GM18511 (cell line): ENCODE data around the gene GPD2.
"Not testable (repeated sequence)": the region's sequence is repeated elsewhere in the genome, so short reads cannot be mapped to it uniquely, and the experiment has no call there.

ENCODE experiments used
- ATAC-seq: cut with Tn5 transposase; IDR thresholded peaks from one replicate; pipeline ENCODE4 v1.9.1; 2021; ENCODE audit warnings: mild to moderate bottlenecking, moderate library complexity; ENCODE audit not compliant: unreplicated experiment

GPD2 gene

DNA sequence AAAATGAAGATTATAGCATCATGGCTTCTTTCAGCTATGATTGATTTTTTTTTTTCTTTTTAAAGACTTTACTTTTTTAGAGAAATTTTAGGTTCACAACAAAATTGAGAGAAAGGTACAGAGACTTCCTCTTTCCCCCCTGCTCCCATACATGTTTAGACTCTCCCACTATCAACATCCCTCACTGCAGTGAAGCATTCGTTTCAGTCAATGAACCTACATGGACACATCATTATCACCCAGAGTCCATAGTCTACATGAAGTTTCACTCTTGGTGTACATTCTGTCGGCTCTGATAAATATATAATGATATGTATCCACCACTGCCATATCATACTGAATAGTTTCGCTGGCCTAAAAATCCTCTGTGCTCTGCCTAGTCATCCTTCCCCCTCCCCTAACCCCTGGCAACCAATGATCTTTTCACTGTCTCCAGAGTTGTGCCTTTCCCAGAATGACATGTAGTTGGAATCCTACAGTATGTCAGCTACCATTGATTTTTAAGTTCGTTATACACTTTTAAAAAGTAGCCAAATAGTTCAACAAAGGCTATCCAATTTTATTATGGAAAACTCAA lies 86.8 kb downstream of the GPD2 start:
- ATAC-seq, result no peak

DNA sequence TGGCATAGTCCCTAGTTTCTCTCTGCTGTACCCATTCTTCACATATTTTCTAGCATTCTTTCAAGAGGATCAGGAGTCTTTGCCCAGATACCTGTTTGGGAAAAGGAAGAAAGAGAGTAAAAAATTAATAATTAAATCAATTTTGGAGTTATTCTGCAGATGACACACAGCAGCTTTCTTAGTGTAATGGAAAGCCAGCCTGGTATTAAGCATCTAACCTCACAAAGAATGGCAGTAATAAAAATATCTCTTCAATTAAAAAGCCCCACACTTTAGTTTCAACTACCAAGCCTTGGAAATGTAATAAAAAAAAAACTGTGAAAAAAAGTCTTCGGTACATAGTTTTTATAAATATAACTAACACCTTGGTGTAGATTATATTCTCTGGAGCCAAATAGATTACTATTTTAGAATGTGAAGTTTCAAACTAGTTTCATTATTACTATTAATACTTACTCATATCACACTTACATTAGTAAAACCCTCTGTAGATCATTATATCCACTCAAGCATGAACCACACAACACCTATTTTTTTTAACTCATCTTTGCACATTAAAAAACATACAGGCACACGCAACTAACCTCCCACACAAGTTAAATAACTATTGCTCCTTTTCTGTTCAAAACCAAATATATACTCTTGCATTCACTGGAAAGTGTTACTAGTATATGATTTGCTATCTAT lies 90.9 kb downstream of the GPD2 start:
- peak; percentile 96 for ATAC-seq

DNA sequence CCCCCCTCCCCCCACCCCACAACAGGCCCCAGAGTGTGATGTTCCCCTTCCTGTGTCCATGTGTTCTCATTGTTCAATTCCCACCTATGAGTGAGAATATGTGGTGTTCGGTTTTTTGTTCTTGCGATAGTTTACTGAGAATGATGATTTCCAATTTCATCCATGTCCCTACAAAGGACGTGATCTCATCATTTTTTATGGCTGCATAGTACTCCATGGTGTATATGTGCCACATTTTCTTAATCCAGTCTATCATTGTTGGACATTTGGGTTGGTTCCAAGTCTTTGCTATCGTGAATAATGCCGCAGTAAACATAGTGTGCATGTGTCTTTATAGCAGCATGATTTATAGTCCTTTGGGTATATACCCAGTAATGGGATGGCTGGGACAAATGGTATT lies 92.4 kb downstream of the GPD2 start:
- ATAC-seq, result not testable (repeated sequence)

DNA sequence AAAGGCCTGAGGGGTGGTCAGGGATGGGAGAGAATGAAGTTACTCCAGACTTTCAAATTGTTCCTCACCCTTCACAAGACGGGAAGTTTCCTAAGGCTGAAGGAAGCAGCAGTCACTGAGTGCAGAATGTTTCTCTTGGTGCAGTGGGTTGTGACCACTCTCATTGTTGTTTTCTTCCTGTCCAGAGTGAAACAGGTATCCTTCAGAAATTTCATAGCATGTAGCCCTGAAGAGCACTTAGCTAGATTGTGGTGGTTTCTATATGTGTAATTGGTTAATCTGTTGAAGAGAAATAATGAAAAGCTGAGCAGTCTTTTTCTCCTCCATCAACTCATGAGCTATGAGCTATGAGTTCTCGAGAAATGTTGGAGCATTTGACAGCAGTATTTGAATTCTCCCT lies 96.8 kb downstream of the GPD2 start:
- ATAC-seq, result peak; percentile 72

DNA sequence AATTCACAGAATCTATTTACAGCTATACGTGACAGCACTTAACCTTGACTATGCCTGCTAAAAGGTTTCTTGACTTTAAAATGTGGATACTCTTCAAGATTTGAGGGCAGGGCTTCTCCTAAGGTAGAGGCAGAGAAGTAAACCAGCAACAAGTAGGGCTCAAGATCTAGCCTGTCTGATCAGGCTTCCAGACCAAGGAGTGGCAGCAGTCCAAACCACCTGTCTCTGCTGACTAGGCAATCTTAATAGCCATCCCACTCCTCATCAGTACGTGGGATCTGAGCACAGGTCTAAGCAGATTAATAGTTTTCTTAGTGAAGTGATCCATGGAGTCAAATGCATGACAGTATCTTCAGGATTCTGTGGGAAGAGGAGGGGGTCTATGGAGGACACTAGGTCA lies 100.4 kb downstream of the GPD2 start:
- ATAC-seq, result no peak

DNA sequence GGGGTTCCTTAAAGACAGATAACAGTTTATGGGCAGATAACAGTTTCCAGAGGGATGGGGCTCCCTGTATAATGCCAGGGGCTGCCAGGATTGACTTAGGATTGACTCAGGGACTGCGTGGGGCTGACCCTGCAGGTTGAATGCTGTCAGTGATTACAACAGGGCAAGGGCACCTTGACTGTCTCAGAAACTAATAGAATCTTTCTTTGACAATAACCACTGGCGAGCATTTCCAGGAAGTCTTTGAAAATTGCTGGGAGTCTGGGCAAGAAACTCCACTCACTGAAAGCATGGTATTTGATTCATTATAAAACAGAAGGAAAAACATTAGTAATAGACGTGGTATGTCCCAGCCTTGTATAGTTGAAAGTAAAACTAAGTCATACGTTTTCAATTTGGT lies 101.0 kb downstream of the GPD2 start:
- ATAC-seq, result no peak

DNA sequence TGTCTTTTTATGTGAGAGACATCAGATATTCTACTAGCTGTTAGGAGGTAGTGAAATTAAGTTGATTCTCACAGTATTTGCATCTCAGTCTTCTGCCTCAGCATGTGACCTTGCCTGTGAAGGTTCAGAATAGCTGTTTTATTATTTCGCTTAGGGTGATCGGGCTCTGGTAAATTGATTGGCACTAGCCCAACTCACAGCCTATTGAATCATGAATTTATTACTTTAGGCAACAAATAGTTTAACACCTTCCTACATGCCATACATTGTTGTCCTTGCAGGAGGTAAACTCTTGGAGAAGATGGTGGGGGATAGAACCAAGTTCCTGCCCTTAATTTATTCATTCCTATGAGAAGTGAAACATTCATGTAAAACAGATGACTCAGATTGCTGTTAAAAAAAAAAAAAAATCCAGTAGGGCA lies 101.9 kb downstream of the GPD2 start:
- ATAC-seq, result peak; percentile 75

DNA sequence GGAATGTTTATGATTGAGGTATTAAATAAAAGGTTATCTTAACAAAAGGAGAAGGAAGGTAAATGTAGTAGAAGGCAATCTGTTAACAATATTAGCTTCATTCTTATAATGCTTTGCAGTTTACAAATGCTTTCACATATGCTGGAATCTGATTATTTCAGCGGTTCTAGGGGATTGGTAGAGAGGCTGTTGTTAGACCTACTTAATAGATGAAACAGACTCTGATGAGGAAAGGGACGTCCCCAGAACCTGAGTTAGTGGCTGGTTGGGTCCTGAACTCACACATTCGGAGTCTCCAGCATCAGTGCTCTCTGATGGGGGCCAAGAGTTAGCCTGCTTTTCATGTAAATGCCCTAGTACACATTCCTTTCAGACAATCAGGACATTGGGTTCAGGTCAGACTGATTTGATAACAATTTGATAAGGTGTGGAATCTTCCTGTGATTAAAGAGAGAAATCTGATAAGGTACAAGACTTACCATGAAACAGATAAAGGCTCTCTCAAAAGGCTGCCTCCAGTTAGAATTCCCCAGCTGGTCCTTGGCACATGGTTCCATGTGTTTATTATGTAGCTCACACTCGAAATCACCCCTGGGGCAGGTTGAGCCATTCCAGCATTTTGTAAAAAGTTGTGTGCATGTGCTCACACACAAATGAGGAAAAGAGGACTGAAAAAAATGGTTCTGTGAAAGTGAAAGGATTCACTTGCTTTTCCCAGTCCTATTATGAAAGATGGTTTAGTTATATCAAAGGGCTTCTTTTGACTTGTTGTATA lies 103.1 kb downstream of the GPD2 start:
- ATAC-seq, result no peak

DNA sequence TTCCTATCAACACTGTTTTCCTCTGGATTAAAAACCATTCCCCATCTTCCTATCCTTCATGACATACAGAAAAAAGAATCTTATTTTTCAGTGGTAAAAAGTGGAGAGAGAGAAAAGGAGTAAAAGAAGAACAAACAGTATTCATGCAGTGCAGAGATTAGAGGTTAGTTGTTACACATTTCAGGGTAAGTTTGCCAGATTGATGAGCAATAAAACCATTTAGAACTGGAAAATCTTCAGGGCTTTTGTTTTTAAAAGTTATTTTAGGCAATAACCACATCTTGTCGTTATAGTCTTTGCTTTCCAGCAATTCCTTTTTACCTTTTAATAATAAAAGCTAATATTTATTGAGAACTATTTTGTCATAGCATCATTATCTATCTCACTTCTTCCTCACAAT lies 104.5 kb downstream of the GPD2 start:
- no peak for ATAC-seq

DNA sequence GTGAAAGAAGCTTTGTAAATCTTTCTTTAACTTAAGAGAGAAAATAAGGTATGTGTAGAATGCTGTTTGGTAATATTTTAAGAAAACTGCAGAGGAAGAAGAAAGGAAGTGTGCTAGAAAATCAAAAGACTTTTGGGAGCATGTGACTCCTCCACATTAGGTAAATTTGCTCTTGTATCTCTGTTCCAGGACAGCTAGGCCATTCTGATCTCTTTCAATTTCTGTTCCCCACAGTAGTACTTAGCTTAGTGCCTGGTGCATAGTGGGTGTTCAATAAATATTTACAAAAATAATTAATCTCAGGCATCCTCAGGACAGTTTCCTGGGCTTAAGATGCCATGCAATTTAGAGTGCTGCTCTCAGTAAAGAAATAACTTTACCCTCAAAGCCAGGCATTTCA lies 105.0 kb downstream of the GPD2 start:
- ATAC-seq, result peak; percentile 20

DNA sequence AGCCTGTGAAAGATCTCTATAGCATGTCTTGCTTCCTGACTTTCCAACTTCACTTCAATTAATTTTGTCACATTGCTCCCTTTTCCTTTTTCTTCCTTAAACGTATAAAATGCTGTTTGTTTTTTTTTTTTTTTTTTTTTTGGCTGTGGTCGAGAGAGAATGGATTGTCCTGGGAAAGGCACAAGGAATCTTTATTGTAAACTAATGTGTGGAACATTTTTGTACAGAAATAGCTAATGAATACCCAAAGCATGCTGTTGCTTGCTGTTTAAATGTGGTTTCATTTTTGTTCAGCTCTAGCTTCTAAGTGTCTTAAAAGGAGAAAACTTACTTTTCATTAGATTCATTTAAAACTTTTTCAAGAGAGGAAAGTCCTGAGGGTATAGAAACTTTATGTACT lies 105.5 kb downstream of the GPD2 start:
- no peak for ATAC-seq

DNA sequence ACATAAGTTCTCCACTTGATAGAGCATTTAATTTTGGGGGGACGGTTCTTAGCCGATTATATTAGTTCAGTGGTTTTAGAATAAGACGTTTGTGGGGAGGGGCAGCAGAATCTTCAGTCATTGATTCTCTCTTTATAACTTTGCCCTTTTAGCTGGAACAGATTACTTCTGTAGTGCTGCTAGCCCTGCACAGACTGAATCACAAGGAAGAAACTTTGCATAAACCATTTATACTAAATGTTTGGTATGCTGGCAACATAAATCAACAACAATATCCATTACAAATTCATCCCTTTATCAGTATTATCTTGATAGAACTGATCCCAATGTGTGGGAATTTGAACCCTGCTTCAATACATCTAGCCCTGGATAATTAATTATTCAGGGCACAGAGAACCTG lies 112.2 kb downstream of the GPD2 start:
- ATAC-seq, result no peak

DNA sequence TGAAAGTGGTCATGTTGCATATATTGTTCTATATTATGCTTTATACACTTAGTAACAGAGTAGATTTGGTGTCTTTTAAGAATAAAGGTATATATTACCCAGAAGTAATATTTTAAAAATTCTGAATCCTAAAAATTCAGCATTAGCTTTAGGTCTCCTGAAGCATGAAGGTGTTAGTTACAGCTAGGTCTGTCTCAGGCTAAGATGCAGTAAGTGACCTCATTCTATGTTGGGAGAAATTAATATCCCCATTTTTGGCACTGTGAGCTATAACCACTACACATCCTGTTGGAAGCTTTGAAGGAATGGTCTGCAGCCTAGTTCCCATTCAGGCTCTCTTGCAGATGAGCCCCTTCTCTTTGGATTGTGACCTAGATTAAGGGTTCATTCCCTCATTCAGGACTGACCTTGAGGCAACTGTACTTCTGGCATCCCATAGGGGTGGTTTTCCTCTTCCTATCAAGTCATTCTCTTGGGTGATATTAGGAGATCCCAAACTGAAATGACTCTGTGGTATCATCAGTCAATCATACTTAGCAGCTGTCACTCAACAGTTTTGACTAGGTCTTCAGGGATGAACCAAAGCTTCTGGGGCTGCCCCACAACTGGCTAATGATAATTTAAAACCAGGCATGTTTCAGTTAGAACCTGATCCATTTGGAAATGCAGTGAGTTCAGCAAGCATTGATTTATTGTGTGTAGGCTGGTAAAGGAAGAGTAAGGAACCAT lies 117.7 kb downstream of the GPD2 start:
- peak; percentile 81 for ATAC-seq

DNA sequence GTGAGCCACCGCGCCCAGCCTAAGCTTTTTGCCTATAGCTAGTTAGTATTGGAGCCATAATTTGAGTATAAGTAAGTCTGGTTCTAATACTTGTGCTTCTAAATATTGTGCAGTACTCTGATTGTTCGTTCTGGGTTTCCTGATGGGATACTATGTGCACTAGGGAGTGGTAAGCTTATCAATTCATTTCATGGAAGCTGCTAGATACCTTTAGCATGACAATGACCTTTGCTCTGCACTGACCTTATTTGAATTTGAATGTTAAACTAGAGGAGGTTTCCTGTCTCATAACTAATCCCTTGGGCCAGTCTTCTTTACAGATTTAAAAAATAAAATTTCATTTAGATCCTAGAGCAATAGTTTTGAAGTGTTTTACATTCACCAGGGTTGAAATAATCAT lies 125.1 kb downstream of the GPD2 start:
- no peak for ATAC-seq

DNA sequence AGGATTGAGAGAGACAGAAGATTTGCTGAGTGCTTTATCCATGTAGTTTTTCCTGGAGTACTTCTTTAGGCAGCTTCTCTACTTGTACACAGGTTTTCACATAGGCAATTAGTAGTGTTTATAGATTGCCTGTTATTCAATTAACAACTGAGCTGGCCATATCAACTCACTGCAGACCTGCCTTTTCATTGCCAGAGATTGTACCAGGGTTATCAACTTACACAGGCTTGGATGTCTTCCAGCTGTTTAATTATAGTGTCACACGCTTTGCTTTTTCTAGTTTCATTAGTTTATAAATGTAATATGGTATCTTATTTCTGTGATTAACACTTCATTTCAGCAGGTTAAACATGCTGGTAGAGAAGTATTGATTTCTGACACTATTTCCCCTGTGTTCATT lies 125.9 kb downstream of the GPD2 start:
- no peak for ATAC-seq

DNA sequence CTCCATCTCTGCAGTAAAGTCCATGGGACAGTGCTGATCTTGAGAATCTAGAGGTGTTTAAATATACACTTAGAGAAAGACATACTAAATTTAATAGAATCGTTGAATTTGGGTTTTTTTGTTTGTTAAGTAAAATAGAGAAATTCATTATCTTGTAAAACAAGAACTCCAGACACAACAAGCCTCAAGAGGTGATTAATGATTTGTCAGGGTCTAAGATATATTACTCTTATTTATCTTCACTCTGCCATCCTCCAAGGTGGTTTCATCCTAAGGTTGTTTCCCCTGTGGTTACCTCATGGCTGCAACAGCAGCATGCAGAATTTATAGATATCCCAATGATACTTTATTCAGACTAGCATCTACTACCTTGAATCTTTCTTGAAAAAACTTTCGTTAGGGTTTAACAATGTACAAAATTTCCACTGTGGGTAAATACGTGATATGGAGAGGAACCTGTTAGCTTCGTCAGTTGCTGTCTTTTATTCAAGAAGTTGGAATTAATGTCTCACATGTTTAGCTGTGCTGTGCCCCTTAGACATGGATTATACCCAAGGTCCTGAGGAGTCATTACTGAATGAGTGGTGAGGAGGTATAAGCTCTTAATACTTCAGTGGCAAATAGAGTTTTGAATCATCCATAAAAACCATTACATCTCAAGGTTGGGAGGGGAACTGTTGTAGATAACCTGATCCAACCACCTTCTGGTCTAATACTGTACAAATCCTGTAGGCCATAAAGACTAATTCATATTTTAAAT lies 128.0 kb downstream of the GPD2 start:
- no peak for ATAC-seq

DNA sequence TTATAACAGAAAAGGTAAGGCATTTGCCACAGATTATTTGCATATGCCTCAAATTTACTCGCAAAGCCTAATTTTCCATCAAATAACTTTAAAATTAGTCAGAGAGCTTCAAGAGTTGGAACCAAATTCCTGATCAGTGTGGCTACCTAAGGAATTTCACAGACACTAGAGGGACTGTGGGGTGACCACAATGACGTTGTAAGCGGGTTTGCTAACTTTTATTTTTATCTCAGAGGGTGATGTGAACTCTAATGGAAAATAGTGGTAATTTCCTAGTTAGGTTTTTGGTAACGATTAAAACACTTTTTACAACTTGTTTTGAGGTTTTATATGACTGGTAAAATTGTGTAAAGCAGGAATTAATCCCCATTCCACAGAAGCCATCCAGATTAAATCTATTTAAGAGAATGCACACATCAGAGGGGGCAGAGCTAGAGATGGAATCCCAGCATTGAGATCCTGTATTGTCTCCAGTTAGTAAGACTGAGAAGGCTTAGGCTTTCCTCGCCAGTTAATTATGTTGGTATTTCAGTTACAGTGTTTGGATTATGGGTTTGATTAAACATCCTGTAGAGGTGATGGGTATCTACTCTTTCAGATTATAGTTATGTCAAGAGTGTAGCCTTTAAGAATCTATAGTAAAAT lies 129.0 kb downstream of the GPD2 start:
- ATAC-seq, result no peak

DNA sequence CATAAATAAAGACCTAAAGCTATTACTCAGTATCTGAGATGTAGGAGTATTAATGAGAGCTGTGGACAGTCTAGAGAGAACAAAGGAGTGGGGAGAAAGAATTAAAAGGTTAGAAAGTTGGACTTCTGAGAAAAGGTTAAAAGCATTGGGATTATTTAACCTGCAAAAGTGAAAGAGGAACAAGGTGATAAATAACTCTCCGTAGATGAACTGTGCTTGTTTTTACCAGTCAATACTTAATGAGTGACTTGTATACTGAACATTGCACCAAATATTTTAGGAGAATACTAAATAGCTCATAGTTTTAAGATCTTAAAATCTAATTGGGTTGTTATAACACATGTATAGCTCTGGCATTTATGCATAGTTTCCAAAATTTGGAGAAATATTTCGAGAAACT lies 137.5 kb downstream of the GPD2 start:
- peak; percentile 85 for ATAC-seq

DNA sequence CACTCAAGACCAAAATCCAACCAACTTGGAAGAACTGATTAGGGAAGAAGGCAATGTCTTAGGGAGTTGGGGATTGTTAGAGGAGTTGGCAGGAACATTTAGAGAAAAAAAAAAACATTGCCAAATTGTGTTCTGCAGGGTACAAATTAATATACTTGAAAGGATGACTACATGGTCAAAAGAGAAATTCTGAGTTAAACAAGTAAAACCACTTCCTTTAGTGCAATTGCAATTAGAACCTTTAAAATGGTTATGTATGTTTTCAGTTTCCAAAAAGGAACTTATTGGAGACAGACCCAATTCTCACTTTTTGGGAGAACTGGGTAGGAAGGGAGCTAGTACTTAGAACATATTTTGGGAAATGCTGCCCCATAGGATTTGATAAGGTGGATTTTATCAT lies 137.9 kb downstream of the GPD2 start:
- no peak for ATAC-seq

DNA sequence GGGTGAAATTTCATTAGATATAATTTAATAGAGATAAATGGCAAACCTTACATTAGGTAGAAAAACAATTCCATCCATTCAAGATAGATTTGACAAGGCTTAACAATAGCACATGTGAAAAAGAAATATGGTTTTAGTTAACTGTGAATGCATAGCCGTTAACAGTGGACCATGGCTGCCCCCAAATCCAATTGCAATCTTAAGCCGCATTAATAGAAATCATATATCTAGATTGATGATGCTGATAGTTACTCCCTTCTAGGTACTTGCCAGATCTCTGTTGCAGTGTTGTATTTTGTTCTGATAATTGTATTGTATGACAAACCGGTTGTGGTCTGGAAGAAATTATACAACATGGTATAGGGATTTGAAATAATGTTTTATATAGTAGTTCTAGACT lies 139.8 kb downstream of the GPD2 start:
- ATAC-seq, result no peak
